SK-N-SH (cell line): ENCODE data around the gene SEMA4D. TPM values are rescaled to one million over a fixed set of nuclear protein-coding genes. Genes with fewer than 3 reads are reported as not detected.

ENCODE experiments used
- CTCF ChIA-PET: fragments of 300-600, 350-600 bp; formaldehyde crosslinking; extraction: SDS; loops from one replicate; lab custom pipeline; 2021; lab: Yijun Ruan, JAX
- POLR2A ChIA-PET: fragments of 350-600 bp; sonication (Branson Sonifier 250); formaldehyde crosslinking; extraction: SDS; loops from one replicate; lab custom pipeline; 2020; ENCODE audit warnings: antibody characterized with exemption, inconsistent platforms; lab: Yijun Ruan, JAX
- DNase-seq: peaks from one replicate; pipeline ENCODE4 v3.0.0; 2012
- H2AFZ ChIP-seq: fragments of 200-600 bp; sonication (generic); 2 replicates; pipeline ENCODE4 v1.8.1; 2016; ENCODE audit warnings: antibody characterized with exemption, mild to moderate bottlenecking, low read depth
- H3F3A ChIP-seq: fragments of 200-600 bp; sonication (generic); replicated peaks from 2 replicates; pipeline ENCODE3; 2016; ENCODE audit warnings: antibody characterized with exemption, mild to moderate bottlenecking; ENCODE audit not compliant: insufficient read depth
- H3K27ac ChIP-seq, 2 experiments: fragments of 200-500 bp in 1 of 2; fragments of 200-600 bp in 1 of 2; sonication (Bioruptor generic) in 1 of 2; sonication (generic), shearing (Covaris generic) in 1 of 2; 2 replicates each; pipeline versions ENCODE4 v1.5.1 to v1.6.1; 2014 to 2016; ENCODE audit warnings: low read depth in 2 of 2, inconsistent platforms in 1 of 2, low read length in 1 of 2, mild to moderate bottlenecking in 1 of 2, mixed read lengths in 1 of 2
- H3K27me3 ChIP-seq: fragments of 200-600 bp; sonication (generic), shearing (Covaris generic); 2 replicates; pipeline ENCODE4 v1.6.1; 2016; ENCODE audit warnings: mixed run types; ENCODE audit not compliant: insufficient read depth
- H3K36me3 ChIP-seq, 2 experiments: fragments of 200-500 bp in 1 of 2; fragments of 200-600 bp in 1 of 2; sonication (Bioruptor generic) in 1 of 2; sonication (generic) in 1 of 2; replicated peaks in 1 of 2; 2 replicates each; pipeline versions ENCODE3 to v1.5.1; 2014 to 2016; ENCODE audit warnings: low read length in 1 of 2, mild to moderate bottlenecking in 1 of 2; ENCODE audit not compliant: insufficient read depth in 2 of 2, control insufficient read depth in 1 of 2
- H3K4me1 ChIP-seq, 2 experiments: fragments of 200-500 bp in 1 of 2; fragments of 200-600 bp in 1 of 2; sonication (Bioruptor generic) in 1 of 2; sonication (generic), shearing (Covaris generic) in 1 of 2; 2 replicates each; pipeline versions ENCODE4 v1.5.1 to v1.6.1; 2014 to 2016; ENCODE audit warnings: low read depth in 1 of 2, low read length in 1 of 2, mixed run types in 1 of 2; ENCODE audit not compliant: insufficient read depth in 2 of 2, control insufficient read depth in 1 of 2
- H3K4me2 ChIP-seq: fragments of 200-600 bp; sonication (generic), shearing (Covaris generic); 2 replicates; pipeline ENCODE4 v1.6.1; 2017; ENCODE audit warnings: mixed run types
- H3K4me3 ChIP-seq, 2 experiments: fragments of 200-500 bp in 1 of 2; fragments of 200-600 bp in 1 of 2; sonication (Bioruptor generic) in 1 of 2; sonication (generic), shearing (Covaris generic) in 1 of 2; 2 replicates each; pipeline versions ENCODE4 v1.5.1 to v1.8.1; 2014 to 2016; ENCODE audit warnings: low read depth in 2 of 2, inconsistent platforms in 1 of 2, low read length in 1 of 2, mild to moderate bottlenecking in 1 of 2, mixed read lengths in 1 of 2, moderate library complexity in 1 of 2
- H3K79me2 ChIP-seq: fragments of 200-600 bp; sonication (generic); 2 replicates; pipeline ENCODE4 v1.8.1; 2017; ENCODE audit warnings: mild to moderate bottlenecking; ENCODE audit not compliant: insufficient read depth
- H3K9ac ChIP-seq: fragments of 200-600 bp; sonication (generic); 2 replicates; pipeline ENCODE4 v1.6.1; 2017; ENCODE audit warnings: mixed run types
- H3K9me2 ChIP-seq: fragments of 200-600 bp; sonication (generic); 2 replicates; pipeline ENCODE4 v1.6.1; 2017; ENCODE audit warnings: mixed run types
- H3K9me3 ChIP-seq: fragments of 200-600 bp; sonication (generic); 2 replicates; pipeline ENCODE4 v1.6.1; 2017; ENCODE audit warnings: mixed run types, mild to moderate bottlenecking, moderate library complexity
- H4K20me1 ChIP-seq: fragments of 200-600 bp; sonication (generic); 2 replicates; pipeline ENCODE4 v1.6.1; 2017; ENCODE audit warnings: mild to moderate bottlenecking, mixed run types; ENCODE audit not compliant: insufficient read depth
- CHD2 ChIP-seq: fragments of 150-350 bp; IDR thresholded peaks from 2 replicates; pipeline ENCODE4 v1.6.1; 2018; ENCODE audit warnings: low read length; ENCODE audit not compliant: partially characterized antibody
- CTCF ChIP-seq: fragments of 200-600 bp; sonication (generic); IDR thresholded peaks from 2 replicates; pipeline ENCODE4 v1.6.1; 2017; ENCODE audit warnings: antibody characterized with exemption, mild to moderate bottlenecking, moderate library complexity
- ELF1 ChIP-seq: IDR thresholded peaks from 2 replicates; pipeline ENCODE4 v1.4.0; 2012
- EP300 ChIP-seq, 2 experiments: IDR thresholded peaks; 2 replicates each; pipeline versions ENCODE4 v1.4.0 to v1.6.1; 2012; ENCODE audit warnings: borderline replicate concordance in 1 of 2, low read depth in 1 of 2, low read length in 1 of 2
- GABPA ChIP-seq: IDR thresholded peaks from 2 replicates; pipeline ENCODE4 v1.4.0; 2012; ENCODE audit warnings: low read depth, mild to moderate bottlenecking
- GATA2 ChIP-seq: sonication (generic); formaldehyde crosslinking; IDR thresholded peaks from 2 replicates; pipeline ENCODE4 v1.5.0; 2020; ENCODE audit warnings: mild to moderate bottlenecking, missing genetic modification reagents
- MEF2A ChIP-seq: IDR thresholded peaks from 2 replicates; pipeline ENCODE4 v1.4.0; 2012; ENCODE audit warnings: low read depth, borderline replicate concordance
- NFIC ChIP-seq: IDR thresholded peaks from 2 replicates; pipeline ENCODE4 v1.4.0; 2012; ENCODE audit warnings: borderline replicate concordance
- NRF1 ChIP-seq: IDR thresholded peaks from 2 replicates; pipeline ENCODE4 v1.6.1; 2012; ENCODE audit warnings: low read depth, mild to moderate bottlenecking, low read length
- PBX3 ChIP-seq: IDR thresholded peaks from 2 replicates; pipeline ENCODE4; 2012
- POLR2AphosphoS5 ChIP-seq: IDR thresholded peaks from 2 replicates; pipeline ENCODE4 v1.6.1; 2012; ENCODE audit warnings: low read depth, low read length
- RAD21 ChIP-seq: IDR thresholded peaks from 2 replicates; pipeline ENCODE4 v1.6.1; 2012; ENCODE audit warnings: mild to moderate bottlenecking, low read length
- REST ChIP-seq: IDR thresholded peaks from 2 replicates; pipeline ENCODE4 v1.6.1; 2012; ENCODE audit warnings: mild to moderate bottlenecking, low read depth, low read length, moderate library complexity
- SIN3A ChIP-seq: IDR thresholded peaks from 2 replicates; pipeline ENCODE4 v1.6.1; 2012; ENCODE audit warnings: low read depth, mild to moderate bottlenecking, low read length, moderate library complexity, borderline replicate concordance
- SMC3 ChIP-seq: IDR thresholded peaks from 2 replicates; pipeline ENCODE4 v1.6.1; 2012; ENCODE audit warnings: low read depth, low read length, improper control_type of control experiment
- TEAD4 ChIP-seq: IDR thresholded peaks from 2 replicates; pipeline ENCODE4 v1.4.0; 2012; ENCODE audit warnings: mild to moderate bottlenecking, borderline replicate concordance; ENCODE audit not compliant: insufficient read depth
- USF2 ChIP-seq: fragments of 150-350 bp; IDR thresholded peaks from 2 replicates; pipeline ENCODE4 v1.6.1; 2017; ENCODE audit warnings: antibody characterized with exemption, low read length, low read depth, borderline replicate concordance
- YY1 ChIP-seq: IDR thresholded peaks from 2 replicates; pipeline ENCODE4 v1.4.0; 2012; ENCODE audit warnings: low read depth, mild to moderate bottlenecking
- WGBS: methylation state at CpG from one replicate; pipeline ENCODE4 v1.1.6; 2017; ENCODE audit warnings: low lambda C conversion rate; 5-methylcytosine and 5-hydroxymethylcytosine counted together
- polyA plus RNA-seq, 3 experiments: library from polyadenylated mRNA; depleted of rRNA; stranded (reverse); fragments of >200 nt; gene quantifications; 2 replicates each; pipeline ENCODE4 v1.2.3, GENCODE V29; 2012

SEMA4D gene
- polyA plus RNA-seq, 1 of the 3 experiments (the other 2 are of a cell fraction) = 4.8 TPM

GRCh38 chr9:89492586-89492985, 5.3 kb downstream of the SEMA4D start:
- peaks cover 0 to 38% of the 10 kb centered on the region in 2 experiments; a peak in 1 of 4 replicates for H3K4me1 ChIP-seq
- no peak overlapping the region for H2AFZ ChIP-seq
- no peaks in the 10 kb centered on the region for H3K79me2 ChIP-seq
- H3K4me3 ChIP-seq = no peak overlapping the region
- no peak for TF ChIP-seq CHD2
- TF ChIP-seq SMC3 = no peak
- no peak for TF ChIP-seq GABPA
- TF ChIP-seq CTCF = no peak
- TF ChIP-seq MEF2A = no peak
- no peak for TF ChIP-seq RAD21
- no peak for TF ChIP-seq YY1
- TF ChIP-seq ELF1 = no peak
- TF ChIP-seq TEAD4 = no peak
- no peak for TF ChIP-seq SIN3A
- TF ChIP-seq USF2 = no peak
- TF ChIP-seq EP300 (IDR thresholded peaks at IDR 0.05; ENCODE audit: borderline replicate concordance in 1 of 2, low read depth in 1 of 2, low read length in 1 of 2) = no peak
- no peak for TF ChIP-seq GATA2 (CRISPR knock-in tag)
- no peak for TF ChIP-seq PBX3
- no peak for TF ChIP-seq POLR2AphosphoS5
- no peak for TF ChIP-seq NRF1
- no peak for TF ChIP-seq NFIC
- TF ChIP-seq REST = no peak
- TF ChIP-seq, all 33 proteins: peak for 0
- H3K27ac ChIP-seq = no peak overlapping the region
- DNase-seq = no peak
- H3K9me2 ChIP-seq = no peaks in the 10 kb centered on the region
- H3K9ac ChIP-seq = no peak overlapping the region
- no peaks in the 10 kb centered on the region for H3K27me3 ChIP-seq
- H3K9me3 ChIP-seq = no peaks in the 10 kb centered on the region
- no peaks in the 10 kb centered on the region for H3K36me3 ChIP-seq
- H3K4me2 ChIP-seq = no peak overlapping the region
- ChIA-PET CTCF (interaction anchor here (0.8 kb wide), 1 partner anchor 9 kb away, joined by 3 read pairs; no protein-coding TSS in a partner anchor), POLR2A (no interaction called here)
- H3F3A ChIP-seq = no peaks in the 10 kb centered on the region
- H4K20me1 ChIP-seq = no peaks in the 10 kb centered on the region
- WGBS = 96% methylated on average over 9 of the region's 9 CpGs
